CD4-positive, alpha-beta T cell treated with Interleukin-4 for 4 hours (primary cell): ENCODE results near the gene LNPEP.
"Not testable (repeated sequence)": the region's sequence is repeated elsewhere in the genome, so short reads cannot be mapped to it uniquely, and the experiment has no call there.

Experiments used
- DNase-seq: peaks from one replicate; pipeline ENCODE4 v3.0.0-alpha.2; 2020

Gene LNPEP

GRCh38 chr5:97070234-97070633, 134.4 kb downstream of the LNPEP start:
- no peak for DNase-seq

- DNase-seq, result no peak
Observed at GRCh38 chr5:97071101-97071500, 135.2 kb downstream of the LNPEP start.

GRCh38 chr5:97071993-97072392, 136.1 kb downstream of the LNPEP start:
- no peak for DNase-seq

GRCh38 chr5:97072696-97073095, 136.8 kb downstream of the LNPEP start:
- no peak for DNase-seq

GRCh38 chr5:97073420-97073819, 137.5 kb downstream of the LNPEP start:
- DNase-seq, result no peak

- no peak for DNase-seq
Observed at GRCh38 chr5:97074859-97075489, 139.1 kb downstream of the LNPEP start.

GRCh38 chr5:97075649-97076048, 139.8 kb downstream of the LNPEP start:
- DNase-seq, result no peak

GRCh38 chr5:97076098-97076497, 140.2 kb downstream of the LNPEP start:
- no peak for DNase-seq

- DNase-seq, result no peak
Observed at GRCh38 chr5:97077246-97077645, 141.4 kb downstream of the LNPEP start.

- DNase-seq, result no peak
Observed at GRCh38 chr5:97078958-97079743, 143.3 kb downstream of the LNPEP start.

GRCh38 chr5:97084782-97085458, 149.0 kb downstream of the LNPEP start:
- DNase-seq, result not testable (repeated sequence)

GRCh38 chr5:97085459-97086181, 149.7 kb downstream of the LNPEP start:
- peak; percentile 6 for DNase-seq
